Right renal cortex interstitium (tissue), 3 donors: ENCODE data around the gene MICAL2. TPM values are rescaled to one million over a fixed set of nuclear protein-coding genes. Genes with fewer than 3 reads are reported as not detected.

Source experiments
- DNase-seq, 3 donors: peaks; one replicate each; pipeline ENCODE4 v3.0.0-alpha.2; 2013; ENCODE audit warnings: low read depth in 3 of 3, low spot score in 2 of 3
- polyA plus RNA-seq, 3 donors: library from polyadenylated mRNA; unstranded; fragments of 120-200 nt; gene quantifications; one replicate each; pipeline ENCODE4 v1.2.1, GENCODE V29; 2013; ENCODE audit not compliant: insufficient read length in 3 of 3

MICAL2 gene
- polyA plus RNA-seq, 3 donors, result 6.7 to 8.3 (median 7.1) TPM

- no peak for DNase-seq
Measured at GRCh38 chr11:12278766-12279671, 168.6 kb downstream of the MICAL2 start.

- DNase-seq, result no peak
Measured at GRCh38 chr11:12279672-12280108, 169.3 kb downstream of the MICAL2 start.

GRCh38 chr11:12280199-12280837 is 169.9 kb downstream of the MICAL2 start:
- no peak for DNase-seq

- no peak for DNase-seq
Measured at GRCh38 chr11:12280838-12281565, 170.6 kb downstream of the MICAL2 start.

GRCh38 chr11:12281571-12282478 is 171.4 kb downstream of the MICAL2 start:
- peak; percentile 58 to 77 (median 74) for DNase-seq

GRCh38 chr11:12282676-12283075 is 172.3 kb downstream of the MICAL2 start:
- no peak for DNase-seq

GRCh38 chr11:12284316-12285050 is 174.1 kb downstream of the MICAL2 start:
- DNase-seq, result no peak

- no peak for DNase-seq
Measured at GRCh38 chr11:12285106-12285505, 174.7 kb downstream of the MICAL2 start.

- no peak for DNase-seq
Measured at GRCh38 chr11:12285811-12286222, 175.4 kb downstream of the MICAL2 start.

- no peak for DNase-seq
Measured at GRCh38 chr11:12286606-12287005, 176.2 kb downstream of the MICAL2 start.

- no peak for DNase-seq
Measured at GRCh38 chr11:12287009-12287373, 176.6 kb downstream of the MICAL2 start.

- peak in 1 of 3 donors; percentile 17 for DNase-seq
Measured at GRCh38 chr11:12287374-12288211, 177.2 kb downstream of the MICAL2 start.

- DNase-seq, result peak; percentile 65 to 74 (median 74)
Measured at GRCh38 chr11:12288212-12288930, 178.0 kb downstream of the MICAL2 start.

- DNase-seq, result no peak
Measured at GRCh38 chr11:12288931-12289666, 178.7 kb downstream of the MICAL2 start.

GRCh38 chr11:12289667-12290476 is 179.5 kb downstream of the MICAL2 start:
- DNase-seq, result no peak

- DNase-seq, result no peak
Measured at GRCh38 chr11:12290477-12290922, 180.1 kb downstream of the MICAL2 start.
